NCI-H2081 (cell line): ENCODE results near the gene LRIT2.

Experiments used
- DNase-seq, 2 experiments: peaks; one replicate each; lab custom pipeline; 2025; lab: John Stamatoyannopoulos, UW

The LRIT2 gene

GRCh38 chr10:84205049-84205852 is 20.1 kb downstream of the LRIT2 start:
- DNase-seq = peak; percentile 31 to 36

GRCh38 chr10:84204610-84205009 is 20.7 kb downstream of the LRIT2 start:
- no peak for DNase-seq

- no peak for DNase-seq
Observed at GRCh38 chr10:84204122-84204521, 21.2 kb downstream of the LRIT2 start.

- no peak for DNase-seq
Observed at GRCh38 chr10:84202349-84202748, 23.0 kb downstream of the LRIT2 start.

- DNase-seq = no peak
Observed at GRCh38 chr10:84201682-84202081, 23.7 kb downstream of the LRIT2 start.

GRCh38 chr10:84201244-84201606 is 24.1 kb downstream of the LRIT2 start:
- DNase-seq = no peak

GRCh38 chr10:84200537-84201243 is 24.7 kb downstream of the LRIT2 start:
- no peak for DNase-seq

- DNase-seq = no peak
Observed at GRCh38 chr10:84198206-84198915, 27.0 kb downstream of the LRIT2 start.

GRCh38 chr10:84197643-84198042 is 27.7 kb downstream of the LRIT2 start:
- DNase-seq = no peak

- DNase-seq = no peak
Observed at GRCh38 chr10:84196941-84197340, 28.4 kb downstream of the LRIT2 start.

GRCh38 chr10:84196083-84196482 is 29.3 kb downstream of the LRIT2 start:
- DNase-seq = peak in 1 of 2 experiments; percentile 53

GRCh38 chr10:84195044-84195830 is 30.1 kb downstream of the LRIT2 start:
- DNase-seq = no peak

- peak in 1 of 2 experiments; percentile 21 for DNase-seq
Observed at GRCh38 chr10:84194424-84195043, 30.8 kb downstream of the LRIT2 start, which contains the start of gene CDHR1. CDHR1 (plus strand) TSS chr10:84194537; CDS start chr10:84194761, 224 bp downstream.

- no peak for DNase-seq
Observed at GRCh38 chr10:84193846-84194423, 31.4 kb downstream of the LRIT2 start.

GRCh38 chr10:84193327-84193726 is 32.0 kb downstream of the LRIT2 start:
- DNase-seq = no peak

GRCh38 chr10:84191106-84191505 is 34.2 kb downstream of the LRIT2 start:
- DNase-seq = no peak

- no peak for DNase-seq
Observed at GRCh38 chr10:84190621-84191020, 34.7 kb downstream of the LRIT2 start.

GRCh38 chr10:84188815-84189214 is 36.5 kb downstream of the LRIT2 start:
- DNase-seq = no peak

- DNase-seq = no peak
Observed at GRCh38 chr10:84185526-84186175, 39.7 kb downstream of the LRIT2 start.

- DNase-seq = no peak
Observed at GRCh38 chr10:84184517-84184916, 40.8 kb downstream of the LRIT2 start.

GRCh38 chr10:84181631-84182030 is 43.7 kb downstream of the LRIT2 start:
- no peak for DNase-seq
